GM23338 (cell line): ENCODE data around the gene RPS19BP1. TPM values are rescaled to one million over a fixed set of nuclear protein-coding genes. Genes with fewer than 3 reads are reported as not detected.

Experiments
- ATAC-seq: fragments of 200-7000 bp; cut with Tn5 transposase; 3 replicates; pipeline ENCODE4 v1.9.1; 2020
- DNase-seq: peaks from one replicate; pipeline ENCODE4 v3.0.0-alpha.2; 2015; ENCODE audit warnings: low spot score
- H2AFZ ChIP-seq: fragments of 200-600 bp; sonication (generic); 2 replicates; pipeline ENCODE4 v1.8.0; 2016; ENCODE audit warnings: antibody characterized with exemption, mild to moderate bottlenecking, moderate library complexity
- H3F3A ChIP-seq: fragments of 200-600 bp; sonication (generic); replicated peaks from 2 replicates; pipeline ENCODE4 v1.8.0; 2017; ENCODE audit warnings: antibody characterized with exemption, mixed run types, low read depth
- H3K27ac ChIP-seq: fragments of 200-600 bp; sonication (generic); 2 replicates; pipeline ENCODE4 v1.6.1; 2016; ENCODE audit warnings: low read depth
- H3K27me3 ChIP-seq: fragments of 200-600 bp; sonication (generic); 2 replicates; pipeline ENCODE4 v1.8.0; 2016; ENCODE audit warnings: mild to moderate bottlenecking, mixed run types, moderate library complexity; ENCODE audit not compliant: insufficient read depth
- H3K36me3 ChIP-seq: fragments of 200-600 bp; sonication (generic); 2 replicates; pipeline ENCODE4 v1.8.0; 2016; ENCODE audit warnings: mild to moderate bottlenecking; ENCODE audit not compliant: insufficient read depth
- H3K4me1 ChIP-seq: fragments of 200-600 bp; sonication (generic); 2 replicates; pipeline ENCODE4 v1.8.0; 2016; ENCODE audit warnings: mild to moderate bottlenecking, moderate library complexity; ENCODE audit not compliant: insufficient read depth
- H3K4me2 ChIP-seq: fragments of 200-600 bp; sonication (generic); 2 replicates; pipeline ENCODE4 v1.7.1; 2017; ENCODE audit warnings: mixed run types
- H3K4me3 ChIP-seq: fragments of 200-600 bp; sonication (generic); 2 replicates; pipeline ENCODE4 v1.6.1; 2016; ENCODE audit warnings: mixed run types
- H3K79me2 ChIP-seq: fragments of 200-600 bp; sonication (generic); replicated peaks from 2 replicates; pipeline ENCODE4 v1.8.0; 2017; ENCODE audit warnings: mild to moderate bottlenecking; ENCODE audit not compliant: insufficient read depth
- H3K9me2 ChIP-seq: fragments of 200-600 bp; sonication (generic); 2 replicates; pipeline ENCODE4 v1.8.0; 2017; ENCODE audit not compliant: insufficient read depth
- H4K20me1 ChIP-seq: fragments of 200-600 bp; sonication (generic); replicated peaks from 2 replicates; pipeline ENCODE4 v1.8.0; 2017; ENCODE audit warnings: mild to moderate bottlenecking; ENCODE audit not compliant: insufficient read depth
- H3K27ac Mint-ChIP-seq: 2 replicates; pipeline ENCODE4 v1.8.0; 2020; ENCODE audit warnings: inconsistent platforms, mild to moderate bottlenecking, moderate library complexity, mixed read lengths
- H3K27me3 Mint-ChIP-seq: 3 replicates; pipeline ENCODE4 v1.8.0; 2022; ENCODE audit warnings: low read depth, mild to moderate bottlenecking, moderate library complexity, mixed read lengths, inconsistent platforms; ENCODE audit not compliant: insufficient read depth, poor library complexity
- H3K36me3 Mint-ChIP-seq: 3 replicates; pipeline ENCODE4 v1.8.0; 2021; ENCODE audit warnings: low read depth, mild to moderate bottlenecking, inconsistent platforms, moderate library complexity, mixed read lengths
- H3K4me1 Mint-ChIP-seq: 3 replicates; pipeline ENCODE4 v1.8.0; 2020; ENCODE audit warnings: mild to moderate bottlenecking, inconsistent platforms, mixed read lengths
- H3K4me3 Mint-ChIP-seq: 3 replicates; pipeline ENCODE4 v1.8.0; 2021; ENCODE audit warnings: moderate library complexity, mild to moderate bottlenecking, inconsistent platforms, mixed read lengths
- H3K9me3 Mint-ChIP-seq: 3 replicates; pipeline ENCODE4 v1.8.0; 2020; ENCODE audit warnings: moderate library complexity, mild to moderate bottlenecking, inconsistent platforms, mixed read lengths
- CREB1 ChIP-seq: fragments of 250-450 bp; sonication (Bioruptor Pico); IDR thresholded peaks from 2 replicates; pipeline ENCODE4 v1.5.0; 2020; ENCODE audit warnings: low read depth, mild to moderate bottlenecking, moderate library complexity
- EZH2 ChIP-seq: fragments of 200-600 bp; sonication (generic); IDR thresholded peaks from one replicate; pipeline ENCODE4 v1.8.0; 2017; ENCODE audit warnings: antibody characterized with exemption, mild to moderate bottlenecking, low read depth; ENCODE audit not compliant: unreplicated experiment
- NANOG ChIP-seq: IDR thresholded peaks from 2 replicates; pipeline ENCODE4 v1.6.1; 2016; ENCODE audit warnings: antibody characterized with exemption, borderline replicate concordance
- REST ChIP-seq: IDR thresholded peaks from one replicate; pipeline ENCODE4 v1.6.1; 2018; ENCODE audit warnings: antibody characterized with exemption; ENCODE audit not compliant: unreplicated experiment
- STAT1 ChIP-seq: IDR thresholded peaks from one replicate; pipeline ENCODE4 v1.6.1; 2016; ENCODE audit warnings: antibody characterized with exemption; ENCODE audit not compliant: unreplicated experiment
- ZNF331 ChIP-seq: fragments of 250-450 bp; sonication (Bioruptor Pico); IDR thresholded peaks from 2 replicates; pipeline ENCODE4 v1.5.0; 2020; ENCODE audit warnings: low read depth, mild to moderate bottlenecking, moderate library complexity
- ZNF462 ChIP-seq: fragments of 250-450 bp; sonication (Bioruptor Pico); IDR thresholded peaks from 2 replicates; pipeline ENCODE4 v1.5.0; 2020; ENCODE audit warnings: mild to moderate bottlenecking, moderate library complexity
- polyA plus RNA-seq: library from polyadenylated mRNA; unstranded; fragments of >200 nt; fragmentation: Nextera tagmentation; extraction: Ambion mirVana; gene quantifications from 2 replicates; pipeline ENCODE4 v1.2.1, GENCODE V29; 2016
- total RNA-seq: library from RNA; depleted of rRNA; stranded (reverse); fragments of >200 nt; shearing (Covaris generic); gene quantifications from 2 replicates; pipeline ENCODE4 v1.2.3, GENCODE V29; 2014

Gene RPS19BP1
- total and polyA plus RNA-seq, 2 experiments from 2014 or later: 153 to 215 TPM

- H3K27ac ChIP-seq: no peak overlapping the region
- no peaks in the 10 kb centered on the region for H3K9me2 ChIP-seq
- peak overlapping the region; percentile 14; the same call in 1 of the 2 replicates for H2AFZ ChIP-seq
- Mint-ChIP-seq H3K9me3 (no peaks in the 10 kb centered on the region), H3K4me3 (no peak overlapping the region), H3K4me1 (peaks cover 37% of the 10 kb centered on the region), H3K27ac (no peak overlapping the region), H3K27me3 (peaks cover 28% of the 10 kb centered on the region), H3K36me3 (no peaks in the 10 kb centered on the region)
- no peak for ATAC-seq
- H4K20me1 ChIP-seq: no peaks in the 10 kb centered on the region
- H3K36me3 ChIP-seq: no peaks in the 10 kb centered on the region
- TF ChIP-seq NANOG (no peak), EZH2 (no peak), CREB1 (no peak), STAT1 (no peak), ZNF462 (CRISPR knock-in tag) (no peak), REST (no peak), ZNF331 (CRISPR knock-in tag) (no peak)
- DNase-seq: no peak
- peaks cover 10% of the 10 kb centered on the region; the same call in 1 of the 2 replicates for H3F3A ChIP-seq
- no peaks in the 10 kb centered on the region for H3K79me2 ChIP-seq
- no peak overlapping the region for H3K4me3 ChIP-seq
- no peaks in the 10 kb centered on the region for H3K27me3 ChIP-seq
- peaks cover 34% of the 10 kb centered on the region for H3K4me1 ChIP-seq
- peak overlapping the region; percentile 49; the same call in 1 of the 2 replicates for H3K4me2 ChIP-seq
These were observed 5.4 kb upstream of the RPS19BP1 start for GRCh38 chr22:39537975-39538374.
